GM12874 (cell line): ENCODE data around the gene ZNF106.
A peak's percentile ranks its signal among the peaks of the same experiment; 100 is the strongest.

Source experiments
- CTCF ChIP-seq: IDR thresholded peaks from 2 replicates; pipeline ENCODE4 v1.5.1; 2011; ENCODE audit warnings: low read depth, mild to moderate bottlenecking, control low read depth, low read length, moderate library complexity; ENCODE audit not compliant: insufficient read depth

The ZNF106 gene

GRCh38 chr15:42387603-42388002 is 103.3 kb downstream of the ZNF106 start:
- TF ChIP-seq CTCF, result no peak

GRCh38 chr15:42385980-42386700 is 104.8 kb downstream of the ZNF106 start:
- no peak for TF ChIP-seq CTCF

- TF ChIP-seq CTCF, result peak; percentile 71
Observed at GRCh38 chr15:42385206-42385979, 105.5 kb downstream of the ZNF106 start.

GRCh38 chr15:42384597-42384996 is 106.3 kb downstream of the ZNF106 start:
- TF ChIP-seq CTCF, result no peak

- TF ChIP-seq CTCF, result no peak
Observed at GRCh38 chr15:42378011-42378410, 112.9 kb downstream of the ZNF106 start.

GRCh38 chr15:42375941-42376340 is 115.0 kb downstream of the ZNF106 start:
- no peak for TF ChIP-seq CTCF

- no peak for TF ChIP-seq CTCF
Observed at GRCh38 chr15:42375252-42375651, 115.7 kb downstream of the ZNF106 start.
